ENCODE data around the gene BLOC1S6. TPM values are rescaled to one million over a fixed set of nuclear protein-coding genes. Genes with fewer than 3 reads are reported as not detected.

Gene BLOC1S6
- total and polyA plus RNA-seq, 4 donors, result 13.3 to 37.0 (median 21.5) TPM

GRCh38 chr15:45641999-45642932, 55.1 kb downstream of the BLOC1S6 start:
- Histone ChIP-seq H3K27ac (ENCODE audit: low read depth in 1 of 2, low read length in 2 of 2) (peak overlapping the region; percentile 74 to 96), H3K36me3 (ENCODE audit: control insufficient read depth in 4 of 4, insufficient read depth in 3 of 4, low read depth in 1 of 4, low read length in 3 of 4) (no peaks in the 10 kb centered on the region), H3K27me3 (ENCODE audit: control insufficient read depth in 4 of 4, insufficient read depth in 4 of 4, low read length in 3 of 4) (no peaks in the 10 kb centered on the region), H3K9me3 (ENCODE audit: control insufficient read depth in 4 of 4, low read length in 3 of 4) (no peaks in the 10 kb centered on the region), H3K9ac (ENCODE audit: low read depth in 1 of 2, low read length in 2 of 2) (no peak overlapping the region), H3K4me1 (ENCODE audit: control insufficient read depth in 4 of 4, insufficient read depth in 4 of 4, low read length in 3 of 4) (peaks cover 9 to 41% (median 17%) of the 10 kb centered on the region in 4 donors), H3K4me3 (ENCODE audit: low read depth in 1 of 3, low read length in 3 of 3) (no peak overlapping the region)
- WGBS, result 57% methylated on average over 7 of the region's 7 CpGs
- DNase-seq (ENCODE audit: low spot score), result no peak
- no peak for TF ChIP-seq GABPA (IDR thresholded peaks at IDR 0.05 in 1 of 2, conservative IDR thresholded peaks at IDR 0.05 in 1 of 2)
- TF ChIP-seq JUND (IDR thresholded peaks at IDR 0.05), result no peak
- no peak for TF ChIP-seq REST (IDR thresholded peaks at IDR 0.05)
- TF ChIP-seq HNF4G (IDR thresholded peaks at IDR 0.05), result no peak
- TF ChIP-seq EGR1 (IDR thresholded peaks at IDR 0.05; ENCODE audit: low read depth in 2 of 2), result no peak
- TF ChIP-seq YY1 (IDR thresholded peaks at IDR 0.05), result no peak
- no peak for TF ChIP-seq ZBTB33 (IDR thresholded peaks at IDR 0.05)
- no peak for TF ChIP-seq FOXA1 (IDR thresholded peaks at IDR 0.05)
- no peak for TF ChIP-seq ATF3 (IDR thresholded peaks at IDR 0.05)
- TF ChIP-seq MAX (IDR thresholded peaks at IDR 0.05), result no peak
- no peak for TF ChIP-seq HNF4A (conservative IDR thresholded peaks at IDR 0.05)
- TF ChIP-seq NR2F2 (IDR thresholded peaks at IDR 0.05), result no peak
- TF ChIP-seq TAF1 (conservative IDR thresholded peaks at IDR 0.05), result no peak
- no peak for TF ChIP-seq FOXA2 (IDR thresholded peaks at IDR 0.05)
- no peak for TF ChIP-seq RXRA (IDR thresholded peaks at IDR 0.05)
- TF ChIP-seq CTCF (IDR thresholded peaks at IDR 0.05; ENCODE audit: low read depth, low read length, missing input control), result no peak
- no peak for TF ChIP-seq RAD21 (IDR thresholded peaks at IDR 0.05)
- TF ChIP-seq SP1 (IDR thresholded peaks at IDR 0.05), result no peak
